ENCODE measurements around the gene OR14C36.
"Not testable (repeated sequence)": the region's sequence is repeated elsewhere in the genome, so short reads cannot be mapped to it uniquely, and the experiment has no call there.

Gene OR14C36

GRCh38 chr1:248348475-248348874 is at the start of gene OR14C36:
Gene OR14C36 (plus strand): TSS chr1:248348775. CDS start chr1:248348775, 0 bp downstream.
- DNase-seq: no peak

GRCh38 chr1:248303324-248303723 is 45.3 kb upstream of the OR14C36 start, which contains the start of gene OR2T12:
Gene OR2T12 (minus strand): TSS chr1:248303424. CDS start chr1:248295578, 7,846 bp downstream.
- DNase-seq: no peak

GRCh38 chr1:248305672-248306071 is 42.9 kb upstream of the OR14C36 start:
- DNase-seq: not testable (repeated sequence)

- DNase-seq: no peak
These were observed 42.5 kb upstream of the OR14C36 start for GRCh38 chr1:248306103-248306502.

GRCh38 chr1:248306740-248307139 is 41.8 kb upstream of the OR14C36 start:
- not testable (repeated sequence) for DNase-seq

GRCh38 chr1:248316796-248317195 is 31.8 kb upstream of the OR14C36 start:
- DNase-seq: no peak

- DNase-seq: no peak
These were observed 24.1 kb upstream of the OR14C36 start, which contains the start of gene OR2M7 for GRCh38 chr1:248324468-248324867. Gene OR2M7 (minus strand): TSS chr1:248324568. CDS start chr1:248324568, 0 bp downstream.

- DNase-seq: no peak
These were observed 5.1 kb upstream of the OR14C36 start for GRCh38 chr1:248343451-248343850.

- DNase-seq: no peak
These were observed 10.8 kb downstream of the OR14C36 start for GRCh38 chr1:248359415-248359814.

GRCh38 chr1:248361121-248361715 is 12.6 kb downstream of the OR14C36 start, which contains the start of gene OR2T4:
Gene OR2T4 (plus strand): TSS chr1:248361665. CDS start chr1:248361665, 0 bp downstream.
- no peak for DNase-seq

- DNase-seq: no peak
These were observed 18.0 kb downstream of the OR14C36 start for GRCh38 chr1:248366609-248367008.

- no peak for DNase-seq
These were observed 23.8 kb downstream of the OR14C36 start for GRCh38 chr1:248372394-248372793.

GRCh38 chr1:248373761-248374160 is 25.2 kb downstream of the OR14C36 start:
- no peak for DNase-seq

GRCh38 chr1:248375446-248375845 is 26.9 kb downstream of the OR14C36 start, which contains the start of gene OR2T6:
Gene OR2T6 (plus strand): TSS chr1:248375746. CDS start chr1:248387609, 11,863 bp downstream.
- DNase-seq: no peak

- DNase-seq: no peak
These were observed 28.3 kb downstream of the OR14C36 start for GRCh38 chr1:248376916-248377315.

GRCh38 chr1:248380854-248381253 is 32.3 kb downstream of the OR14C36 start:
- no peak for DNase-seq

- DNase-seq: no peak
These were observed 39.9 kb downstream of the OR14C36 start for GRCh38 chr1:248388426-248388825.

- no peak for DNase-seq
These were observed 44.5 kb downstream of the OR14C36 start for GRCh38 chr1:248393050-248393449.
